GM10266 (cell line): ENCODE measurements around the gene RAD51AP1.
"Not testable (repeated sequence)": the region's sequence is repeated elsewhere in the genome, so short reads cannot be mapped to it uniquely, and the experiment has no call there.

Source experiments
- DNase-seq: peaks from one replicate; pipeline ENCODE4 v3.0.0; 2012; ENCODE audit errors: extremely low spot score
- TF ChIP-seq, protein P1 (sequence below): IDR thresholded peaks from 2 replicates; pipeline ENCODE4 v1.5.1; 2012; ENCODE audit warnings: mild to moderate bottlenecking, low read depth; ENCODE audit not compliant: control insufficient read depth, insufficient read depth; ENCODE audit errors: missing control alignments

The RAD51AP1 gene

DNA sequence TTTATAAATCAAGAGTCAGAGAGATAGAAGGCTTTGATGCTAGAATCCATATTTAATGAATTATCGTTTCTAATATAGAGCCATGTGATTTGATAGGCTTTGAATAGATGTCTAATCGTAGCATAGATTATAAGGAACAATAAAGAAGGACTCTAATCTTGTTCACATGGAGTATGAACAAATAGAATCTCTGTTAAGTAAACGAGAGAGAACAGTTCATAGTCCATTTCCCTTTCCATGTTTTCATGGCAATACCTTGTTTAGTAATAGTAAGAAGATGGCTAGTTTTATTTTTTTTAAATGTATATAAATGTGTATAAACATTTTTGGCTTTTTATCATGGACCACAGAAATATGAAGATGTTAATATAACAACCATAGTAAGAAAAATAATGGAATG lies 32.3 kb upstream of the RAD51AP1 start:
- DNase-seq, result no peak
- TF ChIP-seq, protein P1, sequence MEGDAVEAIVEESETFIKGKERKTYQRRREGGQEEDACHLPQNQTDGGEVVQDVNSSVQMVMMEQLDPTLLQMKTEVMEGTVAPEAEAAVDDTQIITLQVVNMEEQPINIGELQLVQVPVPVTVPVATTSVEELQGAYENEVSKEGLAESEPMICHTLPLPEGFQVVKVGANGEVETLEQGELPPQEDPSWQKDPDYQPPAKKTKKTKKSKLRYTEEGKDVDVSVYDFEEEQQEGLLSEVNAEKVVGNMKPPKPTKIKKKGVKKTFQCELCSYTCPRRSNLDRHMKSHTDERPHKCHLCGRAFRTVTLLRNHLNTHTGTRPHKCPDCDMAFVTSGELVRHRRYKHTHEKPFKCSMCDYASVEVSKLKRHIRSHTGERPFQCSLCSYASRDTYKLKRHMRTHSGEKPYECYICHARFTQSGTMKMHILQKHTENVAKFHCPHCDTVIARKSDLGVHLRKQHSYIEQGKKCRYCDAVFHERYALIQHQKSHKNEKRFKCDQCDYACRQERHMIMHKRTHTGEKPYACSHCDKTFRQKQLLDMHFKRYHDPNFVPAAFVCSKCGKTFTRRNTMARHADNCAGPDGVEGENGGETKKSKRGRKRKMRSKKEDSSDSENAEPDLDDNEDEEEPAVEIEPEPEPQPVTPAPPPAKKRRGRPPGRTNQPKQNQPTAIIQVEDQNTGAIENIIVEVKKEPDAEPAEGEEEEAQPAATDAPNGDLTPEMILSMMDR, result no peak

DNA sequence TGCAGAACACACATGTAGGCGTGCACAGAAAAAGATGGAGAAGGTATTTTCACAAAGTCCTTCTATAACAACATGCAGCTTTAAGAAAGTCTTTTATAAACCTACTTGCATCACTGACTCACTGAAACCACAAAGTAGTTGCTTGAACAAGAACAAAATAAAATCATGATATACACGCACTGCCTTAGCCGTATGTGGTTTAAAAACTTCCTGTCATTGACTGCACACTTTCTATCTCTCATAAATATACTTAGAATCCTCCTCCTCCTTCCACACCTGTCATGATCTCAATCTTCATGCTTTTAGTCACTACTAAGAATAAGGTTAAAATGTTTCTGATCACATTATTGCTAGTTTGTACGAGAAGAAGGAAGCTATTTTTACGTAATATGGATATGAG lies 31.8 kb upstream of the RAD51AP1 start:
- TF ChIP-seq, protein P1, result no peak
- DNase-seq, result peak; percentile 69

DNA sequence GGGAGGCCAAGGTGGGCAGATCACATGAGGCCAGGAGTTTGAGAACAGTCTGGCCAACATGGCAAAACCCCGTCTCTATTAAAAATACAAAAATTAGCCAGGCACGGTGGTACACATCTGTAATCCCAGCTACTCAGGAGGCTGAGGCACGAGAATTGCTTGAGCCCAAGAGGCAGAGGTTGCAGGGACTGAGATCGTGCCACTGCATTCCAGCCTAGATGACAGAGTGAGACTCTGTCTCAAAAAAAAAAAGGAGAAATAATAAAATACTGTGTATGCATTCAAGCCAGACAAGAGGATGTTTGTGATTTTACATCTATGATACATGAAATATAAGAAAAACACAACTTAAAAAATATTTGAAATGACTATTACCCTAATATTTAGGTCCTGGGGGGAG lies 30.2 kb upstream of the RAD51AP1 start:
- not testable (repeated sequence) for DNase-seq

DNA sequence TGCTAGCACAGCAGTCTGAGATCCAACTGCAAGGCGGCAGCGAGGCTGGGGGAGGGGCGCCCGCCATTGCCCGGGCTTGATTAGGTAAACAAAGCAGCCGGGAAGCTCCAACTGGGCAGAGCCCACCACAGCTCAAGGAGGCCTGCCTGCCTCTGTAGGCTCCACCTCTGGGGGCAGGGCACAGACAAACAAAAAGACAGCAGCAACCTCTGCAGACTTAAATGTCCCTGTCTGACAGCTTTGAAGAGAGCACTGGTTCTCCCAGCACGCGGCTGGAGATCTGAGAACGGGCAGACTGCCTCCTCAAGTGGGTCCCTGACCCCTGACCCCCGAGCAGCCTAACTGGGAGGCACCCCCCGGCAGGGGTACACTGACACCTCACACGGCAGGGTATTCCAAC lies 29.4 kb upstream of the RAD51AP1 start:
- DNase-seq, result not testable (repeated sequence)

DNA sequence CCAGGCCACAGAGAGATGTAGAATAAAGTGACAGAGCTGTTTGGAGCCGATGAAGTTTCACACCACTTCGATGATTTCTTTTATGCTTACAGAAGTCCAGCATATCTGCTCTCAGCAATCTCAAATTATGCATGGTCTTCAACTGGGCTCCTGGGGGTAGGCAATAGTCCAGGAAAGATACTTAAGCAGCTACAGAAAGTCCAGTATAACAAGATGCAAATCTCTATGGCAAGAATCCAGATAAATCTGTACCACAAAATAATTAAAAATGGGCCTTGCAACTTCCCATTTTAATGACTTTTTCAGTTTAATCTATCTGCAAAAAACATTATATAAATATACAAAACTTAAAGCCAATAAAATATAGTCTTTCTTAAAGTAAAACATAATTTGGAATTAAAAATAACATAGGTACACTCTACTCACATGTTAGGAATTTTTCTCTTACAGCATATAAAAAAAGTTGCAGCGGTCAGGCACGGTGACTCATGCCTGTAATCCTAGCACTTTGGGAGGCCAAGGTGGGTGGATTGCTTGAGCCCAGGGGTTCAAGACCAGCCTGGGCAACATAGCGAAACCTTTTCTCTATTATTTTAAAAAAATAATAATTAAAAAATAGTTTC lies 20.5 kb upstream of the RAD51AP1 start:
- TF ChIP-seq, protein P1, result no peak
- DNase-seq, result no peak

DNA sequence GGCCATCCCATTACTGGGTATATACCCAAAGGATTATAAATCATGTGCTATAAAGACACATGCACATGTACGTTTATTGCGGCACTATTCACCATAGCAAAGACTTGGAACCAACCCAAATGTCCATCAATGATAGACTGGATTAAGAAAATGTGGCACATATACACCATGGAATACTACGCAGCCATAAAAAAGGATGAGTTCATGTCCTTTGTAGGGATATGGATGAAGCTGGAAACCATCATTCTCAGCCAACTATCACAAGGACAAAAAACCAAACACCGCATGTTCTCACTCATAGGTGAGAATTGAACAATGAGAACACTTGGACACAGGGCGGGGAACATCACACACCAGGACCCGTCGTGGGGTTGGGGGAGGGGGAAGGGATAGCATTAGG lies 15.2 kb upstream of the RAD51AP1 start:
- not testable (repeated sequence) for DNase-seq

DNA sequence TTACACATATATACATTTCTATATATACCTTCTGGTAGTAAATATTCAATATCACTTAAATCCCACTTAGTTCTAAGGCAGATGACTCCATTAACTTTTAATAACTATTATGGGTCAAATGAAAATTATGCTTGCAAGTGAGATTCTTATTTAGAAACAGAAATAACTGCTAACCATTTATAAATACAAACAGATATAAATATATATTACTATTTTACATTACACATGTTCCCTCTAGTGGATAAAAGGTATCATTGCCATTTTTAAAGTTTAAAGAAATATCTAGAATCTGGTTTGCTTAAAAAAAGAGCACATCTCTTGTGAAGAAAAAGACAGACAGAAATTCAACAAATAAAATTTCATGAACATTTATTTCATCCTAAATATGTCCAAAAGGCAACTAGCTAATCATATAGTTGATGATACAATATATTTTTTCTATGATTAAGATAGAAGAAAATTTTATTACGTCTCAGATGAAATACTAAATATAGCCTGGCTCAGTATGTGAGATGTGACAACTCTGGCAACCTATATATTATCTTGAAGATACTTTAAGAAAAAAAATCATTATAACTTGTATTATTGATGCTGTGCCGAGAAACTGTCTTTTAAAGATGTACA lies 11.7 kb upstream of the RAD51AP1 start:
- TF ChIP-seq, protein P1, result peak; percentile 18
- DNase-seq, result no peak

DNA sequence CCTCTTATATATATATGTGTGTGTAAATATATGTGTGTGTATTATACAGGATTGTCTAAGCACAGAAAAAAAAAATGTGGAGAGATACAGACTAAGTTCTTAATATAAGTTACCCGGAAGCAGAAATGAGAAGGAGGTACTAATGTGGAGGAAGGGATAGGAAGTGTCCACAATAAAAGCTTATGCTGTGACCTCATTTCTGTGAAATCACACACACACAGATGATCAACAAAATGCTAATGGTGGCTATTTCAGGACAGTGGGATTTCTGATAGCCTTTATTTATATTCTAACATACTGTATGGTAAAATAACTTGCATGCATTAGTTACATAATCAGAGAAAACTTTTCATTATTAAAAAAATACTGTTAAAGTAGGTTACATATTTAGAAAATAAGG lies 8.5 kb upstream of the RAD51AP1 start:
- TF ChIP-seq, protein P1, result no peak
- DNase-seq, result no peak

DNA sequence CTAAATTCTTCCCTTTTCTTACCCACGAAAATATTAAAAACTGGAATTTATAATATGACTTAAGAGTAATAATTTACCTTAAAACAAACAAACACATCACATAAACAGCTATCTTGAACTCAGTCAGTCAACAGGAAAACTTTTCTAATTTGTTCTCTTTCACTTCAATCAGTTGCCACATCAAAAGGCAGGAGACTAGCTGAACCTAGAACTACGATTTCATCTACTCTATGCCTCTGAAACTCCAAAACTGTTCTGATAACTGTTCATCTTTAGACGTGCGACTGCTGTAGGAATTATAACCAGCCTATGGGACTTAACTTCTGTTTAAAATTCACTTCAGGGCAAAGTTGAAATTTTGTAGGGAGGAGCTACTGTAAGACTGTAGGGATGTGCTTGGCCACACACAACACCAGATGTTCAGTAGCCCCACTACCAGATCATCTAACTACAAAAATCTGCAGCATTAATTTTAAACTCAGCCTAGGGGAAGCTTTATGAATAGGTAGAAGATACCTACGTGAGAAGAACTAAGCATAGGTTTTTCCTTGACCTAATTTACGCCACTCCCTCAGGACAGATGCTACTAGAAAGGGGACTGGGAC lies 7.6 kb upstream of the RAD51AP1 start:
- TF ChIP-seq, protein P1, result no peak
- no peak for DNase-seq
